LNCAP (cell line): Measurements from ENCODE around the gene CLSTN2.

Experiments used
- TF ChIP-seq, protein P1 (sequence below): fragments of 450-650 bp; IDR thresholded peaks from 2 replicates; pipeline ENCODE4 v1.5.1; 2017; ENCODE audit warnings: mild to moderate bottlenecking

Gene CLSTN2

GRCh38 chr3:140593766-140594165, 658.8 kb downstream of the CLSTN2 start:
- TF ChIP-seq, protein P1, sequence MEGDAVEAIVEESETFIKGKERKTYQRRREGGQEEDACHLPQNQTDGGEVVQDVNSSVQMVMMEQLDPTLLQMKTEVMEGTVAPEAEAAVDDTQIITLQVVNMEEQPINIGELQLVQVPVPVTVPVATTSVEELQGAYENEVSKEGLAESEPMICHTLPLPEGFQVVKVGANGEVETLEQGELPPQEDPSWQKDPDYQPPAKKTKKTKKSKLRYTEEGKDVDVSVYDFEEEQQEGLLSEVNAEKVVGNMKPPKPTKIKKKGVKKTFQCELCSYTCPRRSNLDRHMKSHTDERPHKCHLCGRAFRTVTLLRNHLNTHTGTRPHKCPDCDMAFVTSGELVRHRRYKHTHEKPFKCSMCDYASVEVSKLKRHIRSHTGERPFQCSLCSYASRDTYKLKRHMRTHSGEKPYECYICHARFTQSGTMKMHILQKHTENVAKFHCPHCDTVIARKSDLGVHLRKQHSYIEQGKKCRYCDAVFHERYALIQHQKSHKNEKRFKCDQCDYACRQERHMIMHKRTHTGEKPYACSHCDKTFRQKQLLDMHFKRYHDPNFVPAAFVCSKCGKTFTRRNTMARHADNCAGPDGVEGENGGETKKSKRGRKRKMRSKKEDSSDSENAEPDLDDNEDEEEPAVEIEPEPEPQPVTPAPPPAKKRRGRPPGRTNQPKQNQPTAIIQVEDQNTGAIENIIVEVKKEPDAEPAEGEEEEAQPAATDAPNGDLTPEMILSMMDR, result no peak

GRCh38 chr3:140595295-140595694, 660.3 kb downstream of the CLSTN2 start:
- TF ChIP-seq, protein P1, result no peak

- TF ChIP-seq, protein P1, result no peak
Measured at GRCh38 chr3:140597364-140597763, 662.4 kb downstream of the CLSTN2 start.

DNA sequence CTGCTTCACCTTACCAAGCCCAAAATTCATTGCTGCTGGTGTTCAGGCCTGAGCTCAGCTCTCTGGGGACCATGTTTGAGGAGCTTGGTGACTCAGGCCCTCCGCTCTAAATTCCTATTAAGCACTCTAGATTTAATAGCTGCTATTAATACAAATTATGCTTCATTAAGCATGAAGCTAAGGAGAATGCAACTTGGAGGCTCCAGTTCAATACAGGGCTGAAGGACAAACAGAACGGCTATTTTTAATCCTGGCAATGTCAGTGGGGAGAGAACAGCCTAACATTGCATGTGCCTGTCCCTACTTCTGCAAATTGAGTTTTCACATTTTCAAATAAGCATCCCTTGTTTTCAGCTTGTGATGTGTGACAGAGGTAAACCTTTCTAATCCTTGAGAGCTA, 662.8 kb downstream of the CLSTN2 start:
- TF ChIP-seq, protein P1, result no peak

DNA sequence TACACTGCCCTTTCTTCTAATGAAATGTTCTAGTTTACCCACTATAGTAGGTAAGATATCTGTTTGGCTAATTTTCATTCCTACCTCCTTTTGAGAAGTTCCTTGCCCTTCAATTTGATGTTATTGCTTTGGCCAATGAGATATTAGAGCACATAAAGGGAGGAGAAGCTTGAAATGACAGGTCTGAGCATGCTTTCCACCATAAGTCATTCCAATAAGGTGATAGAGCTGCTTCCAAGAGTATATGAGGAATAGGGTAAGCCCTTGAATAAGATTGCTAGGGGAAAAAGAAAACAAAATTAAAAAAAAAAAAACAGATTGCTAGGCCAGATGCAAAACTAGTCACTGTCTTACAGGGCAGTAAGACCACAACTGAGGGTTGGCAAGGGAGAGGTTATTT, 664.0 kb downstream of the CLSTN2 start:
- TF ChIP-seq, protein P1, result no peak

- TF ChIP-seq, protein P1, result no peak
Measured at GRCh38 chr3:140599496-140599895, 664.5 kb downstream of the CLSTN2 start.

DNA sequence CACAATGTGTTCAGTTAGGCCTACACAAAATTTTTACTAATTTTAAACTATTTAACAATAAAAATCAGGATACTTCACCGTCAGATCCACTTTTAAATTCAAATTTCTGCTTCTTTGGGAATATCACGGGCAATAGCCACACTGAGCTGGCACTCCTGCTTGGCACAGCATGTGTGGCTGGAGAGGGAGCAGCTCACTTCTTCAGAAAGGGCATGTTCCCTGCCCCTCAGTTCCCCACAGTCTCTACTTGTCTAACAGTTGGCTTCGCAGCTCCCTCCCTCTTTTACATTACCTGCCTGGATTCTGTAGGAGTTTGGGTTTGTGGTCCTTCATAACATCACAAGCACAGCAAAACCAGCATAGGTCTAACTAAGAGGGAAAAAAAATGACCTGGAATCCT, 666.9 kb downstream of the CLSTN2 start:
- TF ChIP-seq, protein P1, result no peak

- TF ChIP-seq, protein P1, result no peak
Measured at GRCh38 chr3:140602781-140603180, 667.8 kb downstream of the CLSTN2 start.
